Middle frontal gyrus (tissue), 1 donor: ENCODE results near the gene ZSWIM4.

Experiments
- DNase-seq: peaks from one replicate; pipeline ENCODE4 v3.0.0-alpha.2; 2015; ENCODE audit warnings: low spot score; ENCODE audit errors: extremely low spot score

The ZSWIM4 gene

DNA sequence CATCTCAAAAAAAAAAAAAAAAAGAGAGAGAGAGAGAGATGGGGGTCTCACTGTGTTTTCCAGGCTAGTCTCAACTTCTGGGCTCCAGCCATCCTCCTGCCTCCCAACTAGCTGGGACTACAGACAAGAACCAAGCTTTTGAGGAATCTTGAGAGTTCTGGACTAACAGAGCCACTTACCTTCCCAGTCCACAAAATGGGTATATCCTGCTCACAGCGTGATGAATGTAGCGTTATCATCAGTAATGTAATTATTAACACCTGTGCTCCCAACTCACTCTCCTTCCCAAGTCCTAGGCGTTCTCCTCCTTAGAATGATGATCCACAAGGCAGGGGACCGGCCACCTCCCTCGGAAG lies 77.1 kb downstream of the ZSWIM4 start:
- no peak for DNase-seq

DNA sequence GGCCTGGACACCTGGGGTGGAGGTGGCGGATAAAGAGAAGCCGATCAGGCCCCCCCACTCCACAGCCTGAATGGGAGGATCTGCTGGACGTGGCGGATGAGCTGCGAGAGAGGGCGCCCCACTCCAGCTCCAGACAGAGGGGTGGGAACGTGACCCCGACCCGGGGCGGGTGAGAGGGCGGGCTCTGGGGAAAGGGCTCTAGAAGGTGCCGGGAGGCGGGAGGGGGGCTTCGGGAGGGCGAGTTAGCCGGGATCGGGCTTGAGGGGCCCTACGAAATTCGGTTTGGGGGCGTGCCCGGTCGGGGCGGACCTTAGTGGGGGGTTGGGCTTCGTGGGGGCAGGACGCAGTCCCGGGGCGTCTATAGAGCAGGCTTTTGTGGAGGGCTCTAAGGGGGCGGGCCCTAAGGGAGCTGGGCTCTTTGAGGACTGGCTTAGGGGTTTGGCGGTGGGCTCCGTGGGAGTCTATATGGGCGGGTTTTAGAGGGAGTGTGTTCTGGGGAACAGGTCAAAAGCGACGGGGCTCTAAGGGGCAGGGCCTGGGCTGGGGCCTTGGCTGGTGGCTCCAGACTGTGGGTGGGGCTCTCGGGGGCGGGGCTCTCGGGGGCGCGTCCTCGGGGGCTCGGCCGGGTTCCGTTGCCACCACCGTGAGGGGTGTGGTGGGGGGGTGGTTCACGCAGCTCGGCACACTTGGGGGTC lies 77.6 kb downstream of the ZSWIM4 start:
- DNase-seq = no peak

DNA sequence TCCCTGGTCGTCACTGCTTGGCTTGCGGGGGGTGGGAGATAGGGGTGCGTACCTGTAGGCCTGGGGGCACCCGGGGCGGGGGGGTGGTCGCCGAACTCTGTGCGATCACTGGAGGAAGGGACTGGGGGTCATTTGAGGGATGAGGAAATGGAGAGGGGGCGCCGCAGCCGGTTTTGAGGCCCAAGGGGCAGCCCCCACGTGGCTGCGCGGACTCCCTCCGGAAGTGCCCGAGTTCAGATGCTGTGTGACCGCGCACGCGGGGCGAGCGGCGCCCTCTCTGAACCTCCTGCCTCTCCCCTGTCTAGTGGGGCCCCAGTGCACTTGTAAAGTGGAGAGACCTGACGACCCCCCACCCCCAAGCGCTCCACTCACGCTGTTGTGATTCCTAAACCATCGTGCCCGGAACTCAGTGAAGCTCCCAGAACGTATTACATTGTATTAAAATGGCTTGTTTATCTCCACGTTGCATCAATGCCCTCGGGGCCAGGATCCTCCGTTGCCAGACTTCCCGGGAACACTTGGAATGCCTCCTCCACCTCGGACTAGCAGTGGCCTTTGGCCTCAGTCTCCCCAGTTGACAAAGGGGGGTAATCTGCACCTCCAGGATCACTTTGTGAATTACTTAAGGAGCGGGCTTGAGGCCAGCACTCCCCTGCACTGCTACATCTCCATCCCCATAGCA lies 78.7 kb downstream of the ZSWIM4 start:
- DNase-seq = no peak

DNA sequence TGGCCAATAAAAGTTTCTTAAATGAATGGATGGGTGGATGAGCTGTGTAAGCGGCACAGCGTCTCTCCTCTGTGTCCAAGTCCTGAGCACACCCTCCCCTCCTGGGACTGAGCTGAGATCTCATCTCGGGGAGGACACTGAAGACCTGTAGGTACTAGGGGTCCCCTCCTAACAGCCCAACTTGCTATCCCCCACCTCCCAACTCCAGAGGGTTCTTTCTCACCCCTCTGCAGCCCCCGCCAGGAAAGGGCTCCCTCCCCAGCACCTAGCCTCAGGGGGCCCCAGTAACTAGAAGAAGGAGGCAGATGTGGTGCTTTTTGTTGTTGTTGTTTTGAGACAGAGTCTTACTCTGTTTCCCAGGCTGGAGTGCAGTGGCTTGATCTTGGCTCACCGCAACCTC lies 80.6 kb downstream of the ZSWIM4 start:
- no peak for DNase-seq

- DNase-seq = no peak
These were observed 81.6 kb downstream of the ZSWIM4 start, which contains the start of gene NANOS3 for GRCh38 chr19:13876834-13877233. Gene NANOS3, plus strand, starts transcription at chr19:13877134. Its CDS starts 115 bp downstream, at chr19:13877249.

DNA sequence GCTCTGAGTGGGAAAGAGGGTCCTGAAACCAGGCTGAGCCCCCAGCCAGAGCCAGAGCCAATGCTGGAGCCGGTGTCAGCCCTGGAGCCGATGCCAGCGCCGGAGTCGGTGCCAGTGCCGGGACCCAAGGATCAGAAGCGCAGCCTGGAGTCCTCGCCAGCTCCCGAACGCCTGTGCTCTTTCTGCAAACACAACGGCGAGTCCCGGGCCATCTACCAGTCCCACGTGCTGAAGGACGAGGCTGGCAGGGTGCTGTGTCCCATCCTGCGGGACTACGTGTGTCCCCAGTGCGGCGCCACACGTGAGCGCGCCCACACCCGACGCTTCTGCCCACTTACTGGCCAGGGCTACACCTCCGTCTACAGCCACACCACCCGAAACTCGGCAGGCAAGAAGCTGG lies 82.1 kb downstream of the ZSWIM4 start:
- no peak for DNase-seq

GRCh38 chr19:13880059-13881043 lies 85.1 kb downstream of the ZSWIM4 start:
- DNase-seq = peak; percentile 94

DNA sequence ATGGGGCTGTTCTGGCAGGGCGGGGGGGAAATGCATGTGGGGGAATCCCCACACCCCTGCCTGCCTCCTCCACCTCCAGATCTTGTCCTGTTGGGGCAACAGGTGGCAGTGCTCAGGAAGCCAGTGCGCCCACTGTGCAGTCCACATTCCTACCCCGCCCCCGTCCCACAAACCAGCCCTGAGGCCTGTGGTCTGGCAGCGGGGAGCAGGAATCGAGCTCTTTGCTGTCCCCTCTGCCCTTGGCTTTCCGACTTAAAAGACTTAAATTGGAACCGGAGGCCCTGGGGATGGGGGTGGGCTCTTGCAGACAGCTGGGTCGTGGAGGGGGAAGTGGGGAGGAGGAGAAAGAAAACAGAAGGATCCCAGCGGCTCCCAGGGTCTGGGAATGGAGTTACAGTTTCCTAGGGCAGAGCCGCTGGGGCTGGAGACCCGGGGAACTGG lies 86.0 kb downstream of the ZSWIM4 start:
- no peak for DNase-seq
